NCI-H82 treated with DMSO at 0.1 percent for 48 hours (cell line): ENCODE results near the gene WRAP73.

Experiments used
- DNase-seq: peaks from one replicate; lab custom pipeline; 2025; ENCODE audit not compliant: unreplicated experiment; lab: John Stamatoyannopoulos, UW

Gene WRAP73

GRCh38 chr1:3614755-3615742 lies 34.9 kb downstream of the WRAP73 start:
- no peak for DNase-seq

GRCh38 chr1:3612123-3612522 lies 37.8 kb downstream of the WRAP73 start:
- DNase-seq, result no peak

- DNase-seq, result peak; percentile 71
These were observed 38.5 kb downstream of the WRAP73 start, which contains the start of gene MEGF6 for GRCh38 chr1:3611170-3612019. Gene MEGF6 (minus strand): TSS chr1:3611508. CDS start chr1:3611268, 240 bp downstream.

DNA sequence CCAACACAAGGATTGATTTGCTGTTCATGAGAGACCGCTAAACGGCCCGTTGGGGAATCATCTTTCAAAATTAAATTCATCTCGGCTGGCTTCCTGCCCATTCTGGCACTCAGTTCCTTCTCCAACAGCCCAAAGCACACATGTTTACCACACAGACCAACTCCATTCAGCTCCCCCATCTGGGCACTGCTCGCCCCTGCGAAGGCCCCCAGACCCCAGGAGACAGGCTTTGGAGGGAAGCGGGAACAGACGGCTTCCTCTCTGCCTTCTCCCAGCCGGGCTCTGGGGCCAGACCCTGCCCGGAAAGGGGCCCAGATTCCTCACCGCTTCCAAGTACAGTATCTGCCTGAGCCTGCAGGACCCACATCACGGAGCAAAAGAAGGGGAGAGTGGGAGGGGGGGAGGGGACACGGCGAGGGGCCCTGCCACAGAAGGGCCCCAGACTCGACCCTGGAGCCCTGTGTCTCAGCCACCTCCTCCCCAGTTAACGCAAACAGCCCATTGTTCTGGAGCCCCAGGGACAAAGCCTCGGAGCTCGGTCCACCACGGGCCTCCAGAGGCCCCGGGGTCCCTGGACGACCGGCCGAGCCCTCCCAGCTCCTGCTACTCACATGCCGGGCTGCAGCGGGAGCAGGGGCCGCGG lies 39.3 kb downstream of the WRAP73 start:
- DNase-seq, result no peak

GRCh38 chr1:3609769-3610526 lies 40.0 kb downstream of the WRAP73 start:
- no peak for DNase-seq

DNA sequence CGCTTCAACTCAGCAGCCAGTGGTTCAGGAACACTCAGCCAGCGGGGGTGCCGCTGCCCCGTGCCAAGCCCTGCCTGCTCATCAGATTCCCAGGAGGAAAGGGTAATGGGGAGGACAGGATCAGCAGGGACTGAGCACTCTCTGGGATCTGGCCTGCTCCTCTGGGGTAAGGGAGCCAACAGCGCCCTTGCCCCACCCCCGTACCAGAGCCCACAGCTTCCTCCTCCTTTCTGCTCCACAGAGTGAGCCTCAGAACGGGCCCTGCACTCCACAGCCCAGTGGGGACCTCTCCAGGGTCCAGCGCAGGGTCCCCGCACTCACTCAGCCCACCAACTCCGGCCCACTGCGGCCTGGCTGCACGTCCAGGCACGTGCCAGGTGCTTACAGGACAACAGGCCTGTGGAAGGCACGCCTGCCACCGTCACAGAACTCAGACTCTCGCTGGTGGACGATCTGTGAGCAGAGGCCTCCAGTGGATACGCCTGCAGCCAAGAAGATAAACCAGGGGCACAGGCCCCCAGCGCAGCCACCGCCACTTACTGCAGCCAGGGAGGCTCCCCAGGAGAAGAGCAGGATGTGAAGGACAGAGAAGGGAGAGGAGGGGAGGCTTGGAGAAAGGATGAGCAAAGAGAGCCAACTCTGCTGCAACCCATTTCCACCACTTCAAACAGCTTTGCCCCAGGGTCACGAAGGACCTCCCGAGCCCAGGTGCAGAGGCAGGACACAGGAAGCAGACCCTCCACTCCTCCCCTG lies 40.7 kb downstream of the WRAP73 start:
- DNase-seq, result no peak

- DNase-seq, result no peak
These were observed 41.7 kb downstream of the WRAP73 start for GRCh38 chr1:3608154-3608553.

GRCh38 chr1:3607703-3608065 lies 42.2 kb downstream of the WRAP73 start:
- no peak for DNase-seq

DNA sequence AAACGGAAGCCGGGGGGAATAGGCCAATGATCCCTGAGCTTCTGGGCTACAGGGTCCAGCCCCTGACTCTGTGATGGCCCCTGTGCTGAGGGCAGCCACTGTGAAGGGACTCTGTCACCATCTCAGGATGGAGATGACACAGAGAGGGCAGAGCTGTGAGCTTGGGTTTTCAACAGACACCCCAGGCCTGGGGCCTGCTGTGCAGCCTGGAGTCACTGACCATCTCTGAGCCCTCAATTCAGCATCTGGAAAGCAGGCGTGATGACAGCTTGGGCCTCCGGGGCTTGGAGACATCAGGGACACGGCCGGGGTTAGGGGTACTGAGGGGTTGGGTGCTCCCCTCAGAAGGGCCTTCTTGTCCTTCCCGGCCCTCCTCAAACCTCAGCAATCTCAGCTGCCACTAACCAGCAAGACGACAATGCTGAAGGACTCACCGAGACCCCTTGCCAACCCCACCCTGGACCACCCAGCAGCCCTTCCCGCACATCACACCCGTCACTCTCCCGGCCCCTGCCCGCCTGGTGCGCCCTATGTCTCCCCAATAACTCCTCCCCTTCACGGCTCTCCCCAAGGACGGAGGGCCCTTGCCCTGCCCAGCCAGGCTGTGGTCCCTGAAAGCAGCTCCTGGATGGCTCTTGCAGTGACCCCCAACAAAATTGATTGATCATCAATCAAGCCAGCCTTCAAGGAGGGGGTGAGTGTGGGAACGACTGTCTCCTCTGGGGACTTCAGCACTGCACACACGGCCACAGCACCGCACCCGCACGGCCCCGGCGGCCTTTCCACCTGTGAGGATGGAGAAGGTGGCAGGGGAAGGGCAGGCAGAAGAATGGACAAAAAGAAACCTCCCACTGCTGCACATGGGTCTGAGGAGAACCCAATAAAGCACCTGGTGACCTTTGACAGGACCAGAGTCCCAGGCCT lies 42.9 kb downstream of the WRAP73 start:
- DNase-seq, result no peak

DNA sequence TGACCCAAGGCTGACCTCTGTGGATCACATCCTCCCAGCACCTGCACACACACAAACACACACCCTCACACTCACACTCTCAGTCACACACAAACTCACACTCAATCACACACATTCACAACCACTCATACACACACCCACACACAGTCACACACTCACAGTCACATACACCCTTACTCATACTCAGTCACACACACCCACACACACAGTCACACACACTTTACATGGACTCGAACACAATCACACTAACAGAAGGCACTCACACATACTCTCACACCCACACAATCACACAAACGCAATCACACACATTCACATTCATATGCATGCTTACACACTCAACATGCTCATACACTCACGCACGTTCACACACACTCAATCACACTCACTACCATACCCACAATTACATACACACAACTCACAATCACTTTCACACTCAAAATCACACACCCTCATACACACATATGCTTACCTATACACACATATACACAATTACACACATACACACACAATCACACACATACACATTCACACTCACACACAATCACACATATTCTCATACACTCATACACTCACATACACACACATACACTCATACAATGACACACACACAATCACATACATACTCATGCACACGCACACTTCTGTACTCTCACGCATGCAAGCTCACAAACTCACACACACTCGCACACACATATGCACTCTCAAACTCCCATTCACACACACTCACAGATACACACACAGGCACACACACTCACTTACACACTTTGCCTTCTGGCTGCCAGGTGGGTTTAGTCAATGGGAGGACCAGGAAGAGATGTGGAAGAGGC lies 44.7 kb downstream of the WRAP73 start:
- no peak for DNase-seq

DNA sequence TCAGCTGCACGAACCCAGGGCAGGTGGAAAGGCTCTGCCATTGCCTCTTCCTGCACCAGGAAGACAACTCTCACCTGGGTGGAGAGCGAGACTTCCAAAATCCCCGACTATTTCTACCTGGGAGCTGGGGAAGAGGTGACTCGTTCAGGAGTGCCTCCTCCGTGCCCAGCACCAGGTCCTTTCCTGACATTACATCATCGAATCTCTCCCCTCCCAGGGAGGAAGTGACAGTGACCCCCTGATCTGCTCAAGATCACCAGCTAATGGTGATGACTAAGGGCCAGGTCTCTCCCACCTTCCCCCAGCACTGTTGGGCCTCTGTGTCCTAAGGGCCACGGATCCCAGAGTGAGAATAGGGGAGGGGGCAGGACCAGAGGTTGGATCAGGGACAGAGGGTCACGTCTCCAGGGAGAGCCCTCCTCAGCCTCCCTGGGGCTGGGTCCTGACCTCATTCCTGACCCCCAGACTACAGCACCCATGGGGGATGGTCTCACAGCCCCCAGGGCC lies 45.4 kb downstream of the WRAP73 start:
- no peak for DNase-seq

DNA sequence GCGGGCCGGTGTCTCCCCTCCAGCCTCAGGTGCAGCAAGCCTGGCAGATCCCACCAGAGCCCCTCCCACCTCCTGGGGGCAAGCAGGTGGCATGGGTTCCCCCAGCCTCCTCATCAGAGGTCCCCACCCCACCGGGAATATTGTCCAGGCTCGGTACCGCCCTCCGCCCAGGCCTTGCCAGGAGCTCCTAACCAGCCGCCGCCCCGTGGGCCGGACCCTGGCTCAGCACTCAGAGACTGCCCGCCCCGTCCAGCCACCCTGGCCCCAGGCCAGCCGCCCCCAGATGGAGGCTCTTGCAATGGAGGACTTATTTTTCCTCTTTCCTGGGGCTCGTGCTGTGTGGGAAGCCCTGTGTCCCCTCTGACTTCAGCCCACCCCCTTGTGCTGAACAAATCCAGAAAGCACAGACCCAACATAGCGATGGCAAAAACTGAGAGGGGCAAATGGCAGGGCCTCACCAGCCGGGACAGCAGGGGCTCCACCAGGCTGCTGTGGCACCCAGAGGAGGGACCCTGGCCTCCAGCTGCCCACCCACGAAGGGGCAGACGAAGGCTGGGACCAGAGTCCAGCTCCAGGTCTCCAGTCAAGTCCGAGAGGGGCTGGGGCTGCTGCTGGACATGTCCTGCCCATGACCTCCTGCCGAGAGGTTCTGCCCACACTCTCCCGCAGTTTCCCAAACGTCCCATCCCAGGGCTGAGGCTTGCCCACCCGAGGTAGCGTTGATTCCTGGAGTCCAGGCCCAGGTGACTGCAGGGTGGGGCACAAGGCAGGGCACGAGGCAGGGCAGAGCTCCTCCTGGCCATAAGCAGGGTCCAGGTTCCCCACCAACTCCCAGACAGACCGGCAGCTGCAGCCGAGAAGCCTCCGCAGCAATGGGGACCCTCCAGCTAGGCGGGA lies 46.1 kb downstream of the WRAP73 start:
- no peak for DNase-seq

GRCh38 chr1:3603156-3603555 lies 46.7 kb downstream of the WRAP73 start:
- no peak for DNase-seq

- no peak for DNase-seq
These were observed 47.5 kb downstream of the WRAP73 start for GRCh38 chr1:3602375-3602774.

GRCh38 chr1:3601743-3602142 lies 48.2 kb downstream of the WRAP73 start:
- DNase-seq, result no peak

- no peak for DNase-seq
These were observed 49.5 kb downstream of the WRAP73 start for GRCh38 chr1:3600354-3600753.

GRCh38 chr1:3599816-3600215 lies 50.1 kb downstream of the WRAP73 start:
- no peak for DNase-seq
